Adipocyte (in vitro differentiated cells): ENCODE results near the gene CCDC149.

Source experiments
- DNase-seq: peaks from one replicate; pipeline ENCODE4 v3.0.0-alpha.2; 2015; ENCODE audit warnings: low read depth
- H3K27me3 ChIP-seq: replicated peaks from 2 replicates; pipeline ENCODE4 v1.7.0; 2013; ENCODE audit warnings: mild to moderate bottlenecking, low read length, moderate library complexity; ENCODE audit not compliant: control insufficient read depth, insufficient read depth
- H3K36me3 ChIP-seq: 2 replicates; pipeline ENCODE4 v1.7.0; 2013; ENCODE audit warnings: low read length, mild to moderate bottlenecking, moderate library complexity; ENCODE audit not compliant: control insufficient read depth, insufficient read depth, severe bottlenecking
- H3K4me1 ChIP-seq: 2 replicates; pipeline ENCODE4 v1.7.0; 2013; ENCODE audit warnings: mild to moderate bottlenecking, low read length, moderate library complexity; ENCODE audit not compliant: control insufficient read depth, insufficient read depth
- H3K4me3 ChIP-seq: 2 replicates; pipeline ENCODE4 v1.7.0; 2013; ENCODE audit warnings: mild to moderate bottlenecking, low read length, moderate library complexity
- H3K9ac ChIP-seq: 2 replicates; pipeline ENCODE4 v1.7.0; 2013; ENCODE audit warnings: mild to moderate bottlenecking, low read length, moderate library complexity
- H3K9me3 ChIP-seq: 2 replicates; pipeline ENCODE4 v1.7.0; 2013; ENCODE audit warnings: mild to moderate bottlenecking, low read length, moderate library complexity; ENCODE audit not compliant: control insufficient read depth

Gene CCDC149

DNA sequence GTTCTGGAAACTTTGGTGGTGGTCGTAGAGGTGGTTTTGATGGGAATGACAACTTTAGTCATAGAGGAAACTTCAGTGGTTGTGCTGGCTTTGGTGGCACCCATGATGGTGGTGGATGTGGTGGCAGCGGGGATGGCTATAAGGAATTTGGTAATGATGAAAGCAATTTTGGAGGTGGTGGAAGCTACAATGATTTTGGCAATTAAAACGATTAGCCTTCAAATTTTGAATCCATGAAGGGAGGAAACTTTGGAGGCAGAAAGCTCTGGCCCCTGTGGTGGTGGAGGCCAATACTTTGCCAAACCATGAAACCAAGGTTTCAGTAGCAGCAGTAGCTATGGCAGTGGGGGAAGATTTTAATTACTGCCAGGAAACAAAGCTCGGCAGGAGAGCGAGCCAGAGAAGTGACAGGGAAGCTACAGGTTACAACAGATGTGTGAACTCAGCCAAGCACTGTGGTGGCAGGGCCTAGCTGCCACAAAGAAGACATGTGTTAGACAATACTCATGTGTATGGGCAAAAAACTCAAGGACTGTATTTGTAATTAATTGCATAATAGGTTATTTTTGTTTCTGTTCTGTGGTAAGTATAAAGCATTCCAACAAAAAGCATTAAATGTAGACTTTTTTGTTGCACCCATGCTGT is 140.7 kb downstream of the CCDC149 start:
- H3K9ac ChIP-seq = no peak overlapping the region
- no peaks in the 10 kb centered on the region for H3K27me3 ChIP-seq
- H3K9me3 ChIP-seq = no peaks in the 10 kb centered on the region
- DNase-seq = no peak
- no peaks in the 10 kb centered on the region for H3K36me3 ChIP-seq
- H3K4me3 ChIP-seq = no peak overlapping the region
- H3K4me1 ChIP-seq = peaks cover 36% of the 10 kb centered on the region

DNA sequence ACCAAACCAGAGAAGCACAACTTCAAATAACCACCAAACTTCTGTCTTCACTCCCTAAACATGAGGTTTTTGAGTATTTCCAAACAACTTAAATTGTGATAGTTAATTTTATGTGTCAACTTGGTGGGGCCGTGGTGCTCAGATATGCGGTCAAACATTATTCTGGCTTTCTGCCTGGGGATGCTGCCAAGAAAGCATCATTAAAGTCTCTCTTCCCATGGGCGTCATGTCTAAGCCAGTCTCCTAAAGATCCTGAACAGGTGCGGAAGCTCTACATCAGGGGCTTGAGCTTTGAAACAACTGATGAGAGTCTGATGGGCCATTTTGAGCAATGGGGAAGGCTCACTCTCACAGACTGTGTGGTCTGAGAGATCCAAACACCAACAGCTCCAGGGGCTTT is 141.6 kb downstream of the CCDC149 start:
- DNase-seq = no peak
- Histone ChIP-seq H3K9ac (no peak overlapping the region), H3K27me3 (no peaks in the 10 kb centered on the region), H3K36me3 (no peaks in the 10 kb centered on the region), H3K9me3 (no peaks in the 10 kb centered on the region), H3K4me1 (peaks cover 35% of the 10 kb centered on the region), H3K4me3 (no peak overlapping the region)

DNA sequence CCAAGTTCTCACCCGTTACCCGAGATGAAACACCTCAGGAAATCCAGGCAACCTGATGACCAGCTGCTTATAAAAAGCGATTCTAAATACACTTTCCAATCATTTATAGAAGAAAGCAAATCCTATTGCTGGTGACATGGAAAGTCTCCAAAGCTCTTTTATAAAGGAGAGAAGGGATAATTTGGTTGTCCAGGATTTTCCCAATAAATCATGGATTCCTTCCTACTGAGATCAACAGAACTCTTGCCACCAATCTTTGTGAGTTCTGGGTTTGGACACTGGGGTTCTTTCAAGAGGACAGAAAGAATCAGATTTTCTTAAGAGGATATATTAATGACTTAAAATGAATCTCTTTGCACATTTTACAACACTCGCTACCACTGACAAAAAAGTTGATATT is 142.2 kb downstream of the CCDC149 start:
- H3K9me3 ChIP-seq = no peaks in the 10 kb centered on the region
- H3K27me3 ChIP-seq = no peaks in the 10 kb centered on the region
- no peak overlapping the region for H3K9ac ChIP-seq
- H3K4me1 ChIP-seq = peaks cover 34% of the 10 kb centered on the region
- no peak overlapping the region for H3K4me3 ChIP-seq
- DNase-seq = no peak
- H3K36me3 ChIP-seq = no peaks in the 10 kb centered on the region

DNA sequence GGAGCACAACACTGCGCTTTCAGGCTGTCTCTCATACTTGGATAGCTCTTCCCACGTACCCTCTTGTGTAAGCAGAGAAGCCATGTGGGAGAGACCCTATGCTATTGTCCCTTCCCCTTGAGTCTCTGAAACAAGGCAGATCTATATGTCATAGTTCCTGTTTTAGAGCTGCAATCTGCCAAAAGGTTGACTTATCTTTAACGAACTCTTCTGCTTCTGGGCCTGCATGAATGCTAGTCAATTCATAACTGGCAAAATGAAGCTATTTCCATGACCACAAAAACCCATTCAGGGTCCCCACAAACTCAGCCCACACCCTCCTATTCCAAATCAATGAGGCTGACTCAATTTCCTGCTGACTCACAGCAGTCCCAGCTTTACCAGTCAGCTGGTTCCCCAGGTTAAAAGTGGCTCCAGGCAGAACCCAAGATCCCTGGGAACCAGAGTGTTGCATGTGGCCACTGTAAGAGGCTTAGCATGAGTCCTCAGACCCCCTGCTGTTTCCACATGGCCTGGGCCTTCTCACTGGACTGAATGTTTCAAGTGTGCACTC is 142.7 kb downstream of the CCDC149 start:
- Histone ChIP-seq H3K36me3 (no peaks in the 10 kb centered on the region), H3K4me1 (peaks cover 29% of the 10 kb centered on the region), H3K9me3 (no peaks in the 10 kb centered on the region), H3K4me3 (no peak overlapping the region), H3K27me3 (no peaks in the 10 kb centered on the region), H3K9ac (no peak overlapping the region)
- DNase-seq = peak; percentile 32

DNA sequence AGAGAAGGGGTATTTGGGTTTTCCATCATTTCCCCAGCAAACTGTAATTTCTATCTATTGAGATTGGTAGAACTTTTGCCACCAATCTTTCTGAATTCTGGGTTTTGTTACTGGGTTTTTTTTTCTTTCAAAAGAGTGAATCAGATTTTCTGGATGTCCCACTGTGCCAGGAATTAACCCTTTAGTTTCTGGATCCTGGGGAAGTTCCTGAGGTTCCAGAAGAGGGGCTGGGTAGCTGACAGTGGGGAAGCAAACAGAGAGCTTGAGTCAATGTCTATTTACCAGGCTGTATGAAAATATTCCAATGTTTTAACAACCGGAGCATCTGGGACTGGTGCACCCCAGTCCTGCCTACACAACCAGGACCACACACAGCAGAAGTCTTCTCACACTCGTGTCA is 143.3 kb downstream of the CCDC149 start:
- H3K36me3 ChIP-seq = no peaks in the 10 kb centered on the region
- no peak for DNase-seq
- H3K4me3 ChIP-seq = no peak overlapping the region
- H3K9ac ChIP-seq = no peak overlapping the region
- H3K9me3 ChIP-seq = no peaks in the 10 kb centered on the region
- H3K4me1 ChIP-seq = peaks cover 23% of the 10 kb centered on the region
- H3K27me3 ChIP-seq = no peaks in the 10 kb centered on the region

DNA sequence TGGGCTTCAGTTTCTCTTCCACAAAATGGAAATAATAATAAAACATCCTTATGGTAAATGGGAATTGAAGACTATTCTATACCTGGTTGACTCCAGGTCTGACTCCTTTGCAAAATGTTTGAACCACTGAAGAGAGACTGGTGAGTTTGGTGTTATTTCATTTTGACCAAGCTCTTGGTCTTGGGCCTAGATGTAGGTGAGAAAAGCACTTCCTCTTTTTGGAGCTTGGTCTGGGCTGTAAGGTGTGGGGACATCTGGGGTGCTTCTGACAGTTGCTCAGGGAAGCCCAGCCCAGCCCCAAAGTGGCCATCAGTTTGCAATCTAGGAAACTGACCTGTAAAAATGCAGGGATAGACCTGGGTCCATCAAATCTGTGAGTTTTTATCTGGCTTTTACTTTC is 144.2 kb downstream of the CCDC149 start:
- no peak for DNase-seq
- no peaks in the 10 kb centered on the region for H3K27me3 ChIP-seq
- no peaks in the 10 kb centered on the region for H3K9me3 ChIP-seq
- H3K4me3 ChIP-seq = no peak overlapping the region
- H3K4me1 ChIP-seq = peaks cover 25% of the 10 kb centered on the region
- H3K9ac ChIP-seq = no peak overlapping the region
- H3K36me3 ChIP-seq = no peaks in the 10 kb centered on the region

DNA sequence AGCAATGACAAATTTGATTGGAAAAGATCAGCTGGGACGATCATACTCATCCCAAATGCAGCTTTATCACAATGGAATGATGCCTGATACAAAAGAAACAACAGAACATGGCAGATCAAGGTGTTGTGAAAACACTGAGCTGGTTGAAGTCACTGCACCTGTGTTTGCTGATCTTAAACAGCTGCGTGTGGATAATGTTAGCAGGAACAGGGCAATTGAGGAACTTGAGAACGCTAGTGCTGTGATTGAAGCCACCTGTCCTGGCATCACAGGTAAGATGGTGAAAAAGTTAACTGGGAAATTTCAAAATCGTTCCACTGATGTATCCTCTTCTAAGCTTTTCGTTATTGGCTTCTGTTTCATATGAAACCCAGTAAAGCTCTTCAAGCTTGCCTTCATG is 144.8 kb downstream of the CCDC149 start:
- H3K4me3 ChIP-seq = no peak overlapping the region
- H3K27me3 ChIP-seq = no peaks in the 10 kb centered on the region
- H3K9ac ChIP-seq = no peak overlapping the region
- H3K9me3 ChIP-seq = no peaks in the 10 kb centered on the region
- H3K36me3 ChIP-seq = no peaks in the 10 kb centered on the region
- peaks cover 29% of the 10 kb centered on the region for H3K4me1 ChIP-seq
- DNase-seq = no peak

DNA sequence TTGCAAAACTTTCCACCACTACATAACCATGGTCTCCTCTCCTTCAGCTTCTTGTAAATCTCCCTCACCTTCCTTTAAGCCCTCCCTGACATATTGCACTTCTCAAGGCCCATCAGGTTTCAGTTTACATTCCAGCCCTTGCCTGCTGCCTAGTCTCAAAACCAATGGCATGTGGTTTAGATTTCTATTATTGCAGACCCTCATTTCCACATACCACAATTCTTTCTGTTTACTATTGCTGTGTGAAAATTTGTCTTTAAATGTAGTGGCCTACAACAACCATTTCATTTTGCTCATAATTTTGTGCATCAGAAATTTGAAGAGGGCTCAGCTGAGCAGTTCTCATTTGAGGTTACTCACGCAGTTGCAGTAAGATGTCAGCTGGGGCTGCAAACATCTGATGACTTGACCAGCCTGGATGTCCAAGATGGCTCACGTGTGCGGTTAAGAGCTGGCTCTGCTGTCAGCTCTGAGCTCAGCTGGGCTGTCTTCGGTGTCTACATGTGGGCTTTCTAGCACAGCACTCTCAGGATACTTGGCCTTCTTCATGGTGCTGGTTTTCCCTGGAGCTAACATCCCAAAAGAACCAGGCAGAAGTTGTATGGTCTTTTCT is 147.4 kb downstream of the CCDC149 start:
- H3K4me3 ChIP-seq = no peak overlapping the region
- H3K9ac ChIP-seq = no peak overlapping the region
- H3K4me1 ChIP-seq = peaks cover 20% of the 10 kb centered on the region
- no peaks in the 10 kb centered on the region for H3K9me3 ChIP-seq
- H3K27me3 ChIP-seq = no peaks in the 10 kb centered on the region
- DNase-seq = peak; percentile 66
- H3K36me3 ChIP-seq = no peaks in the 10 kb centered on the region

DNA sequence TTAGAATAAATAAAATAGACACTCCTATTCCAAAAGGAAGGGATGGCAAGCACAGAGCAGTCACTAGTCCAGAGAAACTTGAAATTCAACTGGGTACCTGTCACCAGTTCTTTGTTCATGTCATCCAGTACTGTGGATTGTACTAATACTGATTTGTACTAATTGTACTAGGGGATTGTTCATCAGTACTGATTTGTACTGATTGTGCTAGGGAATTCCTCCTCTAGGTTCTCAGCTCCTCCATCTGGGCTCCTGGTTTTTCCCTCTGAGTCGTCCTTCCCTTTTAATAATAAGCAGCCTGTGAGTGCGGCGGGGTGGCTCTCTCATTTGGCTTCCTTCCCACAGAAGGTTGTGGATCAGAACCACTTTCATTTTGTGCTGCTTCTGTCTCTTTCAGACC is 148.5 kb downstream of the CCDC149 start:
- Histone ChIP-seq H3K36me3 (no peaks in the 10 kb centered on the region), H3K9me3 (no peaks in the 10 kb centered on the region), H3K4me1 (peaks cover 12% of the 10 kb centered on the region), H3K9ac (no peak overlapping the region), H3K27me3 (no peaks in the 10 kb centered on the region), H3K4me3 (no peak overlapping the region)
- no peak for DNase-seq

DNA sequence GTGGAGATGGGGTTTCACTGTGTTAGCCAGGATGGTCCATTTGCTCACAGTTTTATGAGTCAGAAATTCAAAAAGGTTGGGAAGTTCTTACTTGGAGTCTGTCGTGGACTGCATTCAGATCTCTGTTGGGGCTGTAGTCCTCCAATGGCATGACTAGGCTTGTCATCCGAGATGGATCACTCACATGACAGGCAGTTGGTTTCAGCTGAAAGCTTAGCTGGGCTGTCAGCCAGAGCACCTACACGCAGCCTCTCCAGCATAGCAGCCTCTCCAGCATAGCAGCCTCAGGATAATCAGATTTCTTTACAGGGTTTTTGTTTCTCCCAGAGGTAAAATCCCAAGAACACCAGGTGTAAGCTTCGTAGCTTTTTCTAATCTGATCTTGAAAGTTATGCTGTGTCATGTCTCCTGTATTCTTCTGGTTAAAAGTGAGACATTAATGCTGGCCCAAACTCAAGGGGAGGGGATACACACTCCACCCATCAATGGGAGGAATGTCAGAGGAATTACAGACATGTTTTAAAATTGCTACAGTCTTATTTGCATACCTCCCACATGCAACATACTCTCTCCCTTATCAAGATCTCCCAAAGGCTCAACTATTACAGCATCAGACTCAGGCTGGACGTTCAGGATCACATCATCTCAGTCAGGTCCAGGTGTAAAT is 149.1 kb downstream of the CCDC149 start:
- no peak overlapping the region for H3K9ac ChIP-seq
- DNase-seq = peak; percentile 79
- no peaks in the 10 kb centered on the region for H3K9me3 ChIP-seq
- no peaks in the 10 kb centered on the region for H3K27me3 ChIP-seq
- H3K4me1 ChIP-seq = peaks cover 12% of the 10 kb centered on the region
- H3K4me3 ChIP-seq = peak overlapping the region; percentile 9
- H3K36me3 ChIP-seq = no peaks in the 10 kb centered on the region
